GM12878 (cell line): ENCODE data around the gene PYGO2. TPM values are rescaled to one million over a fixed set of nuclear protein-coding genes. Genes with fewer than 3 reads are reported as not detected.

Experiments
- ATAC-seq: fragments of 200-7000 bp; cut with Tn5 transposase; 3 replicates; pipeline ENCODE4 v1.9.1; 2020; ENCODE audit warnings: mild to moderate bottlenecking, moderate library complexity
- BruUV-seq: library from RNA; stranded (reverse); fragments of 400-500 nt; replicated peaks from 2 replicates; lab custom pipeline; 2021; lab: Mats Ljungman, UMichigan
- CTCF ChIA-PET: fragments of 300-600 bp; sonication (Branson Sonifier 250); formaldehyde crosslinking; extraction: SDS; loops from one replicate; lab custom pipeline; 2021; ENCODE audit warnings: inconsistent platforms; lab: Yijun Ruan, JAX
- POLR2A ChIA-PET: fragments of 350-600 bp; formaldehyde crosslinking; extraction: SDS; loops from one replicate; lab custom pipeline; 2021; ENCODE audit warnings: inconsistent platforms; lab: Charles Lee
- RAD21 ChIA-PET: fragments of 300-600 bp; sonication (Branson Sonifier 250); formaldehyde crosslinking; loops from one replicate; lab custom pipeline; 2023; ENCODE audit warnings: antibody characterized with exemption; ENCODE audit not compliant: unreplicated experiment; lab: Charles Lee
- SMC1A ChIA-PET: fragments of 300-600 bp; sonication (Branson Sonifier 250); formaldehyde crosslinking; loops from one replicate; lab custom pipeline; 2023; ENCODE audit not compliant: unreplicated experiment, uncharacterized antibody; lab: Charles Lee
- DNase-seq: peaks from one replicate; pipeline ENCODE4 v3.0.0-alpha.2; 2011; ENCODE audit warnings: low read depth, low spot score
- FAIRE-seq: peaks from 3 replicates; lab custom pipeline; 2011; peaks lifted over from hg19 to GRCh38; lab: Jason Lieb, UNC
- H2AFZ ChIP-seq: 2 replicates; pipeline ENCODE4 v1.6.0; 2011; ENCODE audit warnings: low read depth, low read length, control low read depth; ENCODE audit not compliant: control insufficient read depth
- H3K27ac ChIP-seq: 2 replicates; pipeline ENCODE4 v1.5.1; 2011; ENCODE audit warnings: control low read depth; ENCODE audit not compliant: control insufficient read depth, insufficient read depth
- H3K27me3 ChIP-seq, 2 experiments: replicated peaks in 1 of 2; 2 replicates each; pipeline versions ENCODE4 v1.6.0 to v1.6.1; 2011; ENCODE audit warnings: low read length in 1 of 2; ENCODE audit not compliant: control insufficient read depth in 2 of 2, insufficient read depth in 2 of 2
- H3K36me3 ChIP-seq, 2 experiments: 2 replicates each; pipeline ENCODE4 v1.5.1; 2011; ENCODE audit warnings: low read length in 1 of 2; ENCODE audit not compliant: control insufficient read depth in 2 of 2, insufficient read depth in 2 of 2
- H3K4me1 ChIP-seq: 2 replicates; pipeline ENCODE4 v1.6.1; 2011; ENCODE audit warnings: mild to moderate bottlenecking, low read length, moderate library complexity, mixed read lengths; ENCODE audit not compliant: control insufficient read depth, insufficient read depth
- H3K4me2 ChIP-seq: 2 replicates; pipeline ENCODE4 v1.6.0; 2011; ENCODE audit warnings: control low read depth; ENCODE audit not compliant: control insufficient read depth, insufficient read depth
- H3K4me3 ChIP-seq: fragments of 200-600 bp; sonication (generic); 2 replicates; pipeline ENCODE4 v1.5.1; 2016
- H3K79me2 ChIP-seq: 2 replicates; pipeline ENCODE4 v1.6.0; 2011; ENCODE audit warnings: low read length; ENCODE audit not compliant: control insufficient read depth, insufficient read depth
- H3K9ac ChIP-seq: 2 replicates; pipeline ENCODE4 v1.8.0; 2011; ENCODE audit warnings: low read length, control low read depth, mixed read lengths; ENCODE audit not compliant: control insufficient read depth, insufficient read depth
- H3K9me3 ChIP-seq: replicated peaks from 3 replicates; pipeline ENCODE4 v1.5.1; 2011; ENCODE audit warnings: mild to moderate bottlenecking, low read length; ENCODE audit not compliant: control insufficient read depth, insufficient read depth
- H4K20me1 ChIP-seq: 2 replicates; pipeline ENCODE4 v1.6.0; 2011; ENCODE audit not compliant: control insufficient read depth, insufficient read depth
- BCL11A ChIP-seq: IDR thresholded peaks from 2 replicates; pipeline ENCODE4 v1.6.1; 2011; ENCODE audit warnings: low read depth, low read length
- EED ChIP-seq: sonication (generic); IDR thresholded peaks from 2 replicates; pipeline ENCODE4 v1.6.1; 2016; ENCODE audit warnings: antibody characterized with exemption, low read depth
- KLF5 ChIP-seq: fragments of 450-650 bp; IDR thresholded peaks from 2 replicates; pipeline ENCODE4 v1.6.1; 2014; ENCODE audit warnings: mild to moderate bottlenecking; ENCODE audit not compliant: partially characterized antibody
- MEF2A ChIP-seq: IDR thresholded peaks from 2 replicates; pipeline ENCODE4 v1.6.1; 2011; ENCODE audit warnings: low read depth, mild to moderate bottlenecking, low read length, moderate library complexity; ENCODE audit not compliant: insufficient read depth
- NR2C1 ChIP-seq: fragments of 450-650 bp; IDR thresholded peaks from 2 replicates; pipeline ENCODE4 v1.6.1; 2017; ENCODE audit warnings: antibody characterized with exemption, mild to moderate bottlenecking, moderate library complexity
- NR2F1 ChIP-seq: fragments of 450-650 bp; conservative IDR thresholded peaks from 2 replicates; pipeline ENCODE4 v1.6.1; 2017; ENCODE audit warnings: mild to moderate bottlenecking
- POU2F2 ChIP-seq: IDR thresholded peaks from 3 replicates; pipeline ENCODE4 v1.6.1; 2011; ENCODE audit warnings: low read depth, mild to moderate bottlenecking, low read length, borderline replicate concordance
- STAT3 ChIP-seq: IDR thresholded peaks from 2 replicates; pipeline ENCODE4 v1.6.1; 2011; ENCODE audit warnings: low read depth, low read length, improper control_type of control experiment
- WRNIP1 ChIP-seq: IDR thresholded peaks from 2 replicates; pipeline ENCODE4 v1.6.1; 2011; ENCODE audit warnings: low read depth, low read length, improper control_type of control experiment, borderline replicate concordance
- ZNF24 ChIP-seq: fragments of 450-650 bp; IDR thresholded peaks from 2 replicates; pipeline ENCODE4 v1.6.1; 2017; ENCODE audit warnings: antibody characterized with exemption, mild to moderate bottlenecking
- ZNF384 ChIP-seq: IDR thresholded peaks from 2 replicates; pipeline ENCODE4 v1.6.1; 2012; ENCODE audit warnings: low read depth, mild to moderate bottlenecking, low read length, improper control_type of control experiment, borderline replicate concordance
- WGBS: methylation state at CpG from one replicate; pipeline ENCODE4 v1.1.6; 2016; ENCODE audit warnings: low lambda C conversion rate; ENCODE audit not compliant: insufficient replicate concordance, insufficient coverage; ENCODE audit errors: missing lambda C conversion rate; 5-methylcytosine and 5-hydroxymethylcytosine counted together
- in situ Hi-C: fragments of 300-500 bp; cut with MboI; formaldehyde crosslinking; loops from 9 replicates; pipeline ENCODE4 v1.14.3; 2018; ENCODE audit warnings: mixed read lengths
- intact Hi-C: fragments of 100-400 bp; cut with micrococcal nuclease; formaldehyde crosslinking; loops from one replicate; pipeline ENCODE4 v1.14.2; 2022; ENCODE audit not compliant: unreplicated experiment
- polyA plus RNA-seq, 11 experiments: library from polyadenylated mRNA; depleted of rRNA in 4 of 11; unstranded in 6 of 11; stranded (reverse) in 5 of 11; fragments of >200 nt; fragmentation: Nextera tagmentation in 4 of 11; fragmentation: Illumina TruSeq in 1 of 11; extraction: Ambion mirVana in 4 of 11; extraction: Trizol in 1 of 11; gene quantifications; 1 replicate in 1 of 11; 2 replicates in 10 of 11; pipeline versions ENCODE4 v1.2.1 to v1.2.3, GENCODE V29; 2011 to 2016; ENCODE audit warnings: inconsistent platforms in 2 of 11, missing spikeins in 2 of 11, low read depth in 1 of 11
- total RNA-seq, 4 experiments: library from RNA; depleted of rRNA in 3 of 4; stranded (reverse); fragments of >200 nt in 3 of 4; fragmentation: Illumina TruSeq in 1 of 4; extraction: Trizol in 1 of 4; gene quantifications; 2 replicates each; pipeline versions ENCODE4 v1.2.1 to v1.2.3, GENCODE V29; 2013 to 2021
- TF ChIP-seq, protein P1 (sequence below): IDR thresholded peaks from 2 replicates; pipeline ENCODE4 v1.6.1; 2012; ENCODE audit warnings: low read length, inconsistent platforms
- TF ChIP-seq, protein P2 (sequence below): IDR thresholded peaks from 2 replicates; pipeline ENCODE4 v1.6.1; 2011; ENCODE audit warnings: low read depth, mild to moderate bottlenecking, low read length, moderate library complexity, borderline replicate concordance; ENCODE audit errors: extremely low read depth
- TF ChIP-seq, protein P3 (sequence below): fragments of 150-350 bp; IDR thresholded peaks from 2 replicates; pipeline ENCODE4 v1.6.1; 2014; ENCODE audit warnings: mild to moderate bottlenecking, low read depth, low read length

PYGO2 gene
- total and polyA plus RNA-seq, 10 of the 15 experiments (the other 5 are each of a cell fraction or from before 2014, with no cell fraction given), result 8.1 to 33.8 (median 23.5) TPM

DNA sequence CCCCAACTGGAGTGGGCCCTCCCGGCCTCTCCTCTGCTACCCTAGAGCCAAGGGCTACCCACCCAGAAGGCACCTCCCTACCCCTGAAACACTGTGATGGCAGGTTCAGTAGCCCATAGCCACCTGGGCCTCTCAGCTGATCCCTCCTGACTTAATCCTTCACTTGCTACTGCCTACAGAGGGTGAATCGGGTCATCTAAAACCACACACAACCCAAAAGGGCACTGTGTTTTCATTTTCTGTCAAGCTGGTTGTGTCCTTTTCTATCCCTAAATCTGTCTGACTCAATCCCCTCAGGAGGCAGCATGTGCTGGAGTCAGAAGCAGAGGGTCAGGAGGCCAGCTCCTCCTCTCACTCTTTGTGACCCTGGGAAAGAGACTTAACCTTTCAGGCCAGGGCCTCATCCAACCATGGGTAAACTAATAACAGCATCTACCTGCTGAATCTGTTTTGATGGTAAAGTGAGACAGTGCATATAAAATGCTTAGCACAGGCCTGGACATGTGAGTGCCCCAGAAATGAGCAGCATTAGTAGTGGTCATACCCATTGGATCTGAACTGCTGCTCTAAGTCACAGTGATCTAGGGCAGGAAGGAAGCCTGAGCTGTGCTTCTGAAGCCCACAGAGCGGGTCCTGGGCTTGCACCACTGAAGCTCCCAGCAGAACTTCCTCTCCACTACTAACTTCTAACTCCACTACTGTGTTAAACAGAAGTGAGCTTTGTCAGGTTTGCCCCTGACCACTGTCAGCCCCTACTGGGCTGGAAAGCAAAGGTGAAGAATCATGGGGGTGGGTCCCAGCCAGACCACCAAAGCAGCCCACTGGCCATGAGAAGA, 36.0 kb downstream of the PYGO2 start:
- Histone ChIP-seq H3K36me3 (peaks cover 22 to 27% of the 10 kb centered on the region in 2 experiments), H3K9ac (no peak overlapping the region), H4K20me1 (no peaks in the 10 kb centered on the region), H3K27me3 (no peaks in the 10 kb centered on the region), H3K27ac (no peak overlapping the region), H2AFZ (no peak overlapping the region), H3K4me2 (no peak overlapping the region), H3K79me2 (no peaks in the 10 kb centered on the region), H3K9me3 (no peaks in the 10 kb centered on the region), H3K4me3 (no peak overlapping the region), H3K4me1 (no peaks in the 10 kb centered on the region)
- RAD21 ChIA-PET, result no interaction called here
- CTCF ChIA-PET, result no interaction called here
- in situ Hi-C loops (no loop called here), intact Hi-C loops (no loop called here)
- no peak for TF ChIP-seq BCL11A
- TF ChIP-seq ZNF384, result no peak
- TF ChIP-seq MEF2A, result no peak
- DNase-seq, result no peak
- SMC1A ChIA-PET, result no interaction called here
- ATAC-seq, result no peak
- FAIRE-seq, result no peak
- no TSS peak for BruUV-seq
- WGBS, result 69% methylated on average over 3 of the region's 3 CpGs
- POLR2A ChIA-PET, result no interaction called here

DNA sequence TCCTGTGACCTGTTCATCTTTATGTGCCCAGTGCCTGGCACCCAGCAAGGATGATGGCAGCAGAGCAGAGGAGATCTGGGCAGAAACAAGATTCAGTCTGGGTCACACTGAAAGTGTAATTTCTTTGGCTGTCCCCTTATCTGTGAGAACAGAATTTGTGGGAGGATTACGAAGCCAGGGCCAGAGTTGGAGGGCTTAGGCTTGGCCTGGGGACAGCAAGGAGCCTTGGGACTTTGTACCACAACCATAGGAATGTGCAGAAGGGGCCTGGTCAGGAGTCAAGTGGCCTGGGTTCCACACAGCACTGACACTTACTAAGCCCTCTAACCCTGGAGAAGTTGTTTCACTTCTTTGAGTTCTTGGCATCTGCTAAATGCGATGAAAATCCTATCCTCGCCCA, 37.9 kb downstream of the PYGO2 start:
- no peaks in the 10 kb centered on the region for H3K4me1 ChIP-seq
- no peaks in the 10 kb centered on the region for H3K9me3 ChIP-seq
- 90% methylated on average over 3 of the region's 3 CpGs for WGBS
- H3K36me3 ChIP-seq, result peaks cover 19 to 21% of the 10 kb centered on the region in 2 experiments
- POLR2A ChIA-PET, result interaction anchor here (0.6 kb wide), 1 partner anchor 28 kb away, joined by 4 read pairs; no protein-coding TSS in a partner anchor
- no peaks in the 10 kb centered on the region for H4K20me1 ChIP-seq
- no peak overlapping the region for H3K9ac ChIP-seq
- no peaks in the 10 kb centered on the region for H3K79me2 ChIP-seq
- no peak for DNase-seq
- no peak overlapping the region for H3K4me2 ChIP-seq
- H3K27ac ChIP-seq, result no peak overlapping the region
- no peak overlapping the region for H2AFZ ChIP-seq
- in situ Hi-C loops, result no loop called here
- no TSS peak for BruUV-seq
- H3K4me3 ChIP-seq, result no peak overlapping the region
- SMC1A ChIA-PET, result no interaction called here
- ATAC-seq, result no peak
- CTCF ChIA-PET, result no interaction called here
- intact Hi-C loops, result no loop called here
- RAD21 ChIA-PET, result no interaction called here
- H3K27me3 ChIP-seq, result no peaks in the 10 kb centered on the region
- no peak for FAIRE-seq
- TF ChIP-seq, protein P1, sequence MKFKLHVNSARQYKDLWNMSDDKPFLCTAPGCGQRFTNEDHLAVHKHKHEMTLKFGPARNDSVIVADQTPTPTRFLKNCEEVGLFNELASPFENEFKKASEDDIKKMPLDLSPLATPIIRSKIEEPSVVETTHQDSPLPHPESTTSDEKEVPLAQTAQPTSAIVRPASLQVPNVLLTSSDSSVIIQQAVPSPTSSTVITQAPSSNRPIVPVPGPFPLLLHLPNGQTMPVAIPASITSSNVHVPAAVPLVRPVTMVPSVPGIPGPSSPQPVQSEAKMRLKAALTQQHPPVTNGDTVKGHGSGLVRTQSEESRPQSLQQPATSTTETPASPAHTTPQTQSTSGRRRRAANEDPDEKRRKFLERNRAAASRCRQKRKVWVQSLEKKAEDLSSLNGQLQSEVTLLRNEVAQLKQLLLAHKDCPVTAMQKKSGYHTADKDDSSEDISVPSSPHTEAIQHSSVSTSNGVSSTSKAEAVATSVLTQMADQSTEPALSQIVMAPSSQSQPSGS, result no peak
- TF ChIP-seq, protein P2, sequence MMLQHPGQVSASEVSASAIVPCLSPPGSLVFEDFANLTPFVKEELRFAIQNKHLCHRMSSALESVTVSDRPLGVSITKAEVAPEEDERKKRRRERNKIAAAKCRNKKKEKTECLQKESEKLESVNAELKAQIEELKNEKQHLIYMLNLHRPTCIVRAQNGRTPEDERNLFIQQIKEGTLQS, result no peak
- TF ChIP-seq KLF5, result no peak
- no peak for TF ChIP-seq NR2C1
- TF ChIP-seq NR2F1, result no peak
- no peak for TF ChIP-seq EED
- TF ChIP-seq POU2F2, result no peak
- no peak for TF ChIP-seq STAT3
- no peak for TF ChIP-seq WRNIP1
- TF ChIP-seq, protein P3, sequence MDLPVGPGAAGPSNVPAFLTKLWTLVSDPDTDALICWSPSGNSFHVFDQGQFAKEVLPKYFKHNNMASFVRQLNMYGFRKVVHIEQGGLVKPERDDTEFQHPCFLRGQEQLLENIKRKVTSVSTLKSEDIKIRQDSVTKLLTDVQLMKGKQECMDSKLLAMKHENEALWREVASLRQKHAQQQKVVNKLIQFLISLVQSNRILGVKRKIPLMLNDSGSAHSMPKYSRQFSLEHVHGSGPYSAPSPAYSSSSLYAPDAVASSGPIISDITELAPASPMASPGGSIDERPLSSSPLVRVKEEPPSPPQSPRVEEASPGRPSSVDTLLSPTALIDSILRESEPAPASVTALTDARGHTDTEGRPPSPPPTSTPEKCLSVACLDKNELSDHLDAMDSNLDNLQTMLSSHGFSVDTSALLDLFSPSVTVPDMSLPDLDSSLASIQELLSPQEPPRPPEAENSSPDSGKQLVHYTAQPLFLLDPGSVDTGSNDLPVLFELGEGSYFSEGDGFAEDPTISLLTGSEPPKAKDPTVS, result no peak
- TF ChIP-seq ZNF24, result no peak
